Measurements from ENCODE around the gene TTLL3. TPM values are rescaled to one million over a fixed set of nuclear protein-coding genes. Genes with fewer than 3 reads are reported as not detected.
"Not testable (repeated sequence)": the region's sequence is repeated elsewhere in the genome, so short reads cannot be mapped to it uniquely, and the experiment has no call there.

The TTLL3 gene
- polyA plus RNA-seq, 1 donor from 2014 or later: 47.6 TPM

DNA sequence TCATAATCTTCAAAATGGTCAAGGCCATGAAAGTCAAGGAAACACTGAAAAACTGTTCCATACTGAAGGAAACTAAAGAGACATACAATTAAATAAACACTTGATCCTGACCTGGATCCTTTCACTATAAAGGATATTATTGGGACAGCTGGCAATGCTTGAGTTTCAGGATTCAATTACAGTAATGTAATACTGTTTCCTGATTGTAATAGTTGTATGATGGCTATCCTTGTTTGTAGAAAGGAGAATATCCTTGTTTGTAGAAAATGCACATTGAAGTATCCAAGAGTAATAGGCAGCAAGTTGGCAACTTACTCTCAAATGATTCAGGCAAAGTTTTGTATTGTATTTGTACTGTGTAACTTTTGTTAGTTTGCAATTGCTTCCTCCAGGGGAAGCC is 65.4 kb downstream of the TTLL3 start:
- Histone ChIP-seq H3K27ac (ENCODE audit: low read length) (no peak overlapping the region), H3K4me2 (ENCODE audit: low read length) (no peak overlapping the region)

DNA sequence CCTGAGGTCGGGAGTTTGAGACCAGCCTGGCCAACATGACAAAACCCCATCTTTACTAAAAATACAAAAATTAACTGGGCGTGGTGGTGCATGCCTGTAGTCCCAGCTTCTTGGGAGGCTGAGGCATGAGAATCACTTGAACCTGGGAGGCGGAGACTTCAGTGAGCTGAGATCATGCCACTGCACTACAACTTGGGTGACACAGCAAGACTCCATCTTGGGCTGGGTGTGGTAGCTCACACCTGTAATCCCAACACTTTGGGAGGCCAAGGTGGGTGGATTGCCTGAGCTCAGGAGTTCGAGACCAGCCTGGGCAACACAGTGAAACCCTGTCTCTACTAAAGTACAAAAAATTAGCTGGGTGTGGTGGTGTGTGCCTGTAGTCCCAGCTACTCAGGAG is 66.2 kb downstream of the TTLL3 start:
- not testable (repeated sequence) for H3K9me3 ChIP-seq (ENCODE audit: low read length); H4K20me1 ChIP-seq (ENCODE audit: insufficient read depth); H3K9ac ChIP-seq (ENCODE audit: low read length); H2AFZ ChIP-seq (ENCODE audit: low read depth, low read length); H3F3A ChIP-seq (ENCODE audit: insufficient read depth, low read length, poor library complexity, severe bottlenecking); H3K4me3 ChIP-seq (ENCODE audit: low read length); H3K27ac ChIP-seq (ENCODE audit: low read length); H3K36me3 ChIP-seq (ENCODE audit: insufficient read depth, low read length); H3K4me2 ChIP-seq (ENCODE audit: low read length); H3K9me2 ChIP-seq (ENCODE audit: insufficient read depth, low read length); H3K27me3 ChIP-seq (ENCODE audit: insufficient read depth, low read depth, low read length); H3K79me2 ChIP-seq (replicated peaks; ENCODE audit: insufficient read depth, low read length)

More for the DNA sequence above, 65.4 kb downstream of the TTLL3 start:
- TF ChIP-seq CTCF (IDR thresholded peaks at IDR 0.05; ENCODE audit: poor library complexity, severe bottlenecking): no peak
- TF ChIP-seq SMC3 (conservative IDR thresholded peaks at IDR 0.05; ENCODE audit: poor library complexity): no peak
- TF ChIP-seq POLR2AphosphoS5 (IDR thresholded peaks at IDR 0.05): no peak
- TF ChIP-seq RAD21 (conservative IDR thresholded peaks at IDR 0.05): no peak
- TF ChIP-seq, protein P1, sequence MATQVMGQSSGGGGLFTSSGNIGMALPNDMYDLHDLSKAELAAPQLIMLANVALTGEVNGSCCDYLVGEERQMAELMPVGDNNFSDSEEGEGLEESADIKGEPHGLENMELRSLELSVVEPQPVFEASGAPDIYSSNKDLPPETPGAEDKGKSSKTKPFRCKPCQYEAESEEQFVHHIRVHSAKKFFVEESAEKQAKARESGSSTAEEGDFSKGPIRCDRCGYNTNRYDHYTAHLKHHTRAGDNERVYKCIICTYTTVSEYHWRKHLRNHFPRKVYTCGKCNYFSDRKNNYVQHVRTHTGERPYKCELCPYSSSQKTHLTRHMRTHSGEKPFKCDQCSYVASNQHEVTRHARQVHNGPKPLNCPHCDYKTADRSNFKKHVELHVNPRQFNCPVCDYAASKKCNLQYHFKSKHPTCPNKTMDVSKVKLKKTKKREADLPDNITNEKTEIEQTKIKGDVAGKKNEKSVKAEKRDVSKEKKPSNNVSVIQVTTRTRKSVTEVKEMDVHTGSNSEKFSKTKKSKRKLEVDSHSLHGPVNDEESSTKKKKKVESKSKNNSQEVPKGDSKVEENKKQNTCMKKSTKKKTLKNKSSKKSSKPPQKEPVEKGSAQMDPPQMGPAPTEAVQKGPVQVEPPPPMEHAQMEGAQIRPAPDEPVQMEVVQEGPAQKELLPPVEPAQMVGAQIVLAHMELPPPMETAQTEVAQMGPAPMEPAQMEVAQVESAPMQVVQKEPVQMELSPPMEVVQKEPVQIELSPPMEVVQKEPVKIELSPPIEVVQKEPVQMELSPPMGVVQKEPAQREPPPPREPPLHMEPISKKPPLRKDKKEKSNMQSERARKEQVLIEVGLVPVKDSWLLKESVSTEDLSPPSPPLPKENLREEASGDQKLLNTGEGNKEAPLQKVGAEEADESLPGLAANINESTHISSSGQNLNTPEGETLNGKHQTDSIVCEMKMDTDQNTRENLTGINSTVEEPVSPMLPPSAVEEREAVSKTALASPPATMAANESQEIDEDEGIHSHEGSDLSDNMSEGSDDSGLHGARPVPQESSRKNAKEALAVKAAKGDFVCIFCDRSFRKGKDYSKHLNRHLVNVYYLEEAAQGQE (IDR thresholded peaks at IDR 0.05; ENCODE audit: borderline replicate concordance): no peak
- no peak for TF ChIP-seq MXI1 (conservative IDR thresholded peaks at IDR 0.05; ENCODE audit: poor library complexity, severe bottlenecking)
- TF ChIP-seq TAF1 (IDR thresholded peaks at IDR 0.05; ENCODE audit: low read depth): no peak
- TF ChIP-seq EZH2 (IDR thresholded peaks at IDR 0.05; ENCODE audit: borderline replicate concordance, insufficient read depth, low read length, poor library complexity, severe bottlenecking): no peak
- TF ChIP-seq EP300 (conservative IDR thresholded peaks at IDR 0.05; ENCODE audit: poor library complexity, severe bottlenecking): no peak
- Histone ChIP-seq H3K9me3 (ENCODE audit: low read length) (no peaks in the 10 kb centered on the region), H3F3A (ENCODE audit: insufficient read depth, low read length, poor library complexity, severe bottlenecking) (no peaks in the 10 kb centered on the region), H3K9ac (ENCODE audit: low read length) (no peak overlapping the region), H3K36me3 (ENCODE audit: insufficient read depth, low read length) (no peaks in the 10 kb centered on the region), H2AFZ (ENCODE audit: low read depth, low read length) (no peak overlapping the region), H3K79me2 (replicated peaks; ENCODE audit: insufficient read depth, low read length) (no peaks in the 10 kb centered on the region), H3K27me3 (ENCODE audit: insufficient read depth, low read depth, low read length) (no peaks in the 10 kb centered on the region), H4K20me1 (ENCODE audit: insufficient read depth) (no peaks in the 10 kb centered on the region), H3K4me3 (ENCODE audit: low read length) (no peak overlapping the region), H3K9me2 (ENCODE audit: insufficient read depth, low read length) (no peaks in the 10 kb centered on the region)

DNA sequence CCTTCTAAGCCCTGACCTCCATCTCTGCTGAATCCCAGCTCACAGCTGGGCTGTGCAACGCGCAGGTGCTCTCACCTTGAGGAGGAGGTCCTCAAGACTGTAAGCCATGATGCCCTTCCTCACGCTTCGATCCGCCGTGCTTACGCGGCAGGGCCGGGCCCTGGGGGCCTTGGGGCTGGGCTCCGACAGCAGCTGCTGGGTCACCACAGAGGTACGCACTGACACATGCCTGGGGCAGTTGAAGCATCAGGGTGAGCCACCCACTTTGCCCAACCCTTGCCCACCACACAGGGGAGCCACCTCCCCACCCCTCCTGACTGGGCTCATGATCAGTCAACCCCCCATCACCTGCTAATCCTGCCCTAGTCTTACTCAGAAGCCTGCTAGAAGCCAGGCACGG is 66.9 kb downstream of the TTLL3 start:
- TF ChIP-seq TAF1 (IDR thresholded peaks at IDR 0.05; ENCODE audit: low read depth) (no peak), EZH2 (IDR thresholded peaks at IDR 0.05; ENCODE audit: borderline replicate concordance, insufficient read depth, low read length, poor library complexity, severe bottlenecking) (no peak), MXI1 (conservative IDR thresholded peaks at IDR 0.05; ENCODE audit: poor library complexity, severe bottlenecking) (no peak), CTCF (IDR thresholded peaks at IDR 0.05; ENCODE audit: poor library complexity, severe bottlenecking) (no peak), EP300 (conservative IDR thresholded peaks at IDR 0.05; ENCODE audit: poor library complexity, severe bottlenecking) (no peak), POLR2AphosphoS5 (IDR thresholded peaks at IDR 0.05) (no peak), RAD21 (conservative IDR thresholded peaks at IDR 0.05) (no peak), SMC3 (conservative IDR thresholded peaks at IDR 0.05; ENCODE audit: poor library complexity) (no peak)
- TF ChIP-seq, protein P1 (IDR thresholded peaks at IDR 0.05; ENCODE audit: borderline replicate concordance): no peak
- Histone ChIP-seq H3K9me2 (ENCODE audit: insufficient read depth, low read length) (no peaks in the 10 kb centered on the region), H3K27ac (ENCODE audit: low read length) (no peak overlapping the region), H3K36me3 (ENCODE audit: insufficient read depth, low read length) (no peaks in the 10 kb centered on the region), H4K20me1 (ENCODE audit: insufficient read depth) (no peaks in the 10 kb centered on the region), H3K9ac (ENCODE audit: low read length) (no peak overlapping the region), H3F3A (ENCODE audit: insufficient read depth, low read length, poor library complexity, severe bottlenecking) (no peaks in the 10 kb centered on the region), H3K79me2 (replicated peaks; ENCODE audit: insufficient read depth, low read length) (no peaks in the 10 kb centered on the region), H3K4me3 (ENCODE audit: low read length) (no peak overlapping the region), H3K4me2 (ENCODE audit: low read length) (no peak overlapping the region), H3K27me3 (ENCODE audit: insufficient read depth, low read depth, low read length) (no peaks in the 10 kb centered on the region), H2AFZ (ENCODE audit: low read depth, low read length) (no peak overlapping the region), H3K9me3 (ENCODE audit: low read length) (no peaks in the 10 kb centered on the region)
